ENCODE data around the gene CTSF. TPM values are rescaled to one million over a fixed set of nuclear protein-coding genes. Genes with fewer than 3 reads are reported as not detected.
"Not testable (repeated sequence)": the region's sequence is repeated elsewhere in the genome, so short reads cannot be mapped to it uniquely, and the experiment has no call there.

CTSF gene
- polyA plus RNA-seq, 4 donors: 94.2 to 115 (median 103) TPM

DNA sequence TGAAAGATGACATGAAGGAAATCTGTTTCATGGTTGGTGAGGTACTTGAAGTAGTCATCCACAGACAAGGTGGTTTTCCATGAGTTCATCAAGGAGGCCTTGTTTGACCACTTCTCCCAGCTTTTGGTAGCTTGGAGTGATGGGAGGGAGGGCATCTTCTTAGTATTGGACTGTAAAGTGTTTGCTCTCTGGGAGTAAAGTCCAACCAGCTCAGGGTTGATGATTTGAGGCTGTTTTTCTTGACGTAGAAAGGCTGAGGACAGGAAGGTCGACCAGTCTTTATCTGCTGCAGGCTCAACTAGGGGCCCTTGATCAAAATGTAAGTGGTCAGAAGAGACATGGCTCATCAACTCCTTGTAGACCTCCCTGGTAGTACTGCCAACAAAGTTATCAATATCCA is 22.8 kb upstream of the CTSF start:
- no peak for DNase-seq (ENCODE audit: low read depth in 4 of 4, low spot score in 3 of 4)

DNA sequence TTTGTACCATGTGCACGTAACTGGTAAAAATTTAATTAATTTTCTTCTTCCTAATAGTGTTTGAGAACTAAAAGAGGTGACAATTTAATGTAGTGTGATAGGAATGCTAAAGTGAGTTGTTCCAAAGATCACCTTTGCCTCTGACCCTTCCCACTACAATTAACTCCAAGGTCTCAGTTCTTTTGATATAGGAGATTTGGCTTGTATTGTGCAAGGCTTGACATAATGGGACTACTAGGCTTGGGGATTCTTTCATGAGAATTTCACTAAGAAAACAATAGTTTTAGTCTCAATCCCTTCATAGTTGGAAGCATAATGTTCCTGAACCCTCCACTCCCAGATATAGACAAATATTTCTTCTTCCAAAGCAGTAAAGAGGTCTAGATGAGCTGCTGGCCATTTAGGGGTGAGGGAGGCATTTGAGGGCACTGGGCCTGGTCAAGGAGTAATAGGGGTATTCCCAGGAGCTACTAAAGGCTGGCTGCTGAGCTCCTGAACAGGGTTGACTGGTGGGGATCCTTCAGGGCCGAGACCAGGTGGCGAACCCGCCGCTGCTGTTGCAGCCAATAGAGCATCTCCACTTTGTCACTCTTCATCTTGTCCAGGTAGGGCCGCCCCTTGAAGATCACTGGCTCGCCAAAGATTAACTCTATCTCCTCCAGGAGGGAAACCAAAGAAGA is 21.7 kb upstream of the CTSF start:
- DNase-seq (ENCODE audit: low read depth in 4 of 4, low spot score in 3 of 4): no peak

DNA sequence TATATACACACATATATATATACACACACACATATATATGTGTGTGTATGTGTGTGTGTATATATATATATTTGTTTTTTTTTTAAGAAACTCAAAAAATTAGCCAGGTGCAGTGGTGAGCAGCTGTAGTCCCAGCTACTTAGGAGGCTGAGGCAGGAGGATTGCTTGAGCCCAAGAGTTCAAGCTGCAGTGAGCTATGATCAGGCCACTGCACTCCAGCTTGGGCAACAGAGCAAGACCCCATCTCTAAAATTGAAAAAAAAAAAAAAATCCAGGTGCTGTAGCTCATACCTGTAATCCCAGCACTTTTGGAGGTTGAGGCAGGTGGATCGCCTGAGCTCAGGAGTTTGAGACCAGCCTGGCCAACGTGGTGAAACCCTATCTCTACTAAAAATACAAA is 20.9 kb upstream of the CTSF start:
- DNase-seq (ENCODE audit: low read depth in 4 of 4, low spot score in 3 of 4): not testable (repeated sequence)

DNA sequence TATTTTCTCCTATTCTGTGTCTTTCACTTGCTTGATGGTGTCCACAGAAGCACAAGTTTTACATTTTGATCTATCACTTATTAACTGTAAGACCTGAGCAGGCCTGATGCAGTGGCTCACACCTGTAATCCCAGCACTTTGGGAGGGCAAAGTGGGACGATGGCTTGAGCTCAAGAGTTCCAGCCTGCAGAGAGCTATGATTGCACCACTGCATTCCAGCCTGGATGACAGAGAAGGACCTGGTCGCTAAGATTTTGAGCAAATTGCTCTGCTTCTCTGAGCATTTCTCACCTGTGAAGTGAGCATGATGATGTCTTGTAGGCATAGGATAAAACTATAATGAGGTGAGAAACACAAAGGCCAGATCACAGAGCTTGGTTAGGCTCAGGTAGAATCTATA is 17.7 kb upstream of the CTSF start:
- no peak for DNase-seq (ENCODE audit: low read depth in 4 of 4, low spot score in 3 of 4)

DNA sequence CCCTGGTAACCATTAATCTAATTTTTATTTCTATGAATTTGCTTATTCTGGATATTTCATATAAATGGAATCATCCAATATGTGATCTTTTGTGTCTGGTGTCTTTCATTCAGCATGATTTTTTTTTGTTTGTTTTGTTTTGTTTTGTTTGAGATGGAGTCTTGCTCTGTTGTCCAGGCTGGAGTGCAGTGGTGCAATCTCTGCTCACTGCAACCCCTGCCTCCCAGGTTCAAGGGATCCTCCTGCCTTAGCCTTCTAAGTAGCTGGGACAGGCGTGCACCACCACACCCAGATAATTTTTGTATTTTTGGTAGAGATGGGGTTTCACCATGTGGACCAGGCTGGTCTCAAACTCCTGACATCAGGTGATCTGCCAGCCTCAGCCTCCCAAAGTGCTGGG is 17.0 kb upstream of the CTSF start:
- DNase-seq (ENCODE audit: low read depth in 4 of 4, low spot score in 3 of 4): not testable (repeated sequence)

DNA sequence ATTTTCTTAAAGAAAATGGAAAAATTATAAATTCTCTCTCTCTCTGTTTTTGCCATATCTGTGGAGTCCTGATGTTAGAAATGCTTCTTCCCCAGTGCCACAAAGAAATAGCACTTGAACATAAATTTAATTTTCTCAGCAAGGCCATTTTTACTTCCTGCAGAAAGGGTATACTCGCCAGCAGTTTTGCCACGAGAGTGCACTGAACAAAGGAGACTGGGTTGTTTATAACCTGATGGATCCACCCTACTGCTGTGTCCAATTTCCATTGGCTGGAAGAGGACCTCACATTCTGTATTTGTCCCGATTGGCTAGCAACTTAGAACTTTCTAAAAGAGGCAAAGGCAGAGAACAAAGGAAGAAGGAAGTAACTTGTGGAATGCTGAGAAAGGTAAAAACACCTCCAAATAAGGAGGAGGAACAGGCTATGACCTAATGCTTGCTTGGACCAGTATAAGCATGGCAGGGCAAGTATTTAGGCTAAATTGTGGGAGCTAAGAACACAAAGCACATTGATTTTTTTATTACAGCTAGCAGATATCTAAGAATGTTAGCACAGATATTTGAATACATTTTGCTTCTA is 14.2 kb upstream of the CTSF start:
- not testable (repeated sequence) for DNase-seq (ENCODE audit: low read depth in 4 of 4, low spot score in 3 of 4)

DNA sequence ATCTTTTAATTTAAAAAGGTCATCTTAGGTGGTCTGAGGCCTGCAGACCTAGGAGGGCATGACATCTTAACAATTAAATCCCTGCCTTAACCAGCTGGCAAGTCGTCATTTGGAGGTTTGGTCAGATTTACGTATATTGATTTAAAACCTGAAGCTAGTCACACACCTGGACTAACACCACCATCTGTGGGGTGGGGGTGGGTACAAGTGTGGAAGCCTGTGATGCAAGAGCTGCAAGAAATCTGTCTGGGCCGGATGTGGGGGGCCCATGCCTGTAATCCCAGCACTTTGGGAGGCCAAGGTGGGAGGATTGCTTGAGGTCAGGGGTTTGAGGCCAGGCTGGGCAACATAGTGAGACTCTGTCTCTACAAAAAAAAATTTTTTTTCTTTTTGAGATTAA is 12.9 kb upstream of the CTSF start:
- DNase-seq (ENCODE audit: low read depth in 4 of 4, low spot score in 3 of 4): no peak

DNA sequence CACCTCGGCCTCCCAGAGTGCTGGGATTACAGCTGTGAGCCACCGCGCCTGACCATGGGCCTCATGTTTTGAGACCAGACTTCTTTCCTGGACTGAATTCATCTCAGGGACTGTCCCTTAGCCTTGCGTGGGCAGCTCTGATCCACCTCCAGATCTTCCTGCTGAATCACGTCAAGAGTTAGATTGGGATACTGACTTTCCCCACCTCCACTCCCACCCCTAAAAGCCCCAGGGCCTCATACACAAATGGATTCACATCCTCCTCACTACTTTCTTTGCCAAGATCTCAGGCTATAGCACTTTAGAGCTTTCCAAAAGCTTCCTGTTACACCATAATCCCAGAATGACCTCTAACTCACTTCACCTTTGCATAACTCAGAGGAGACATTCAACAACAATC is 12.4 kb upstream of the CTSF start:
- DNase-seq (ENCODE audit: low read depth in 4 of 4, low spot score in 3 of 4): no peak

DNA sequence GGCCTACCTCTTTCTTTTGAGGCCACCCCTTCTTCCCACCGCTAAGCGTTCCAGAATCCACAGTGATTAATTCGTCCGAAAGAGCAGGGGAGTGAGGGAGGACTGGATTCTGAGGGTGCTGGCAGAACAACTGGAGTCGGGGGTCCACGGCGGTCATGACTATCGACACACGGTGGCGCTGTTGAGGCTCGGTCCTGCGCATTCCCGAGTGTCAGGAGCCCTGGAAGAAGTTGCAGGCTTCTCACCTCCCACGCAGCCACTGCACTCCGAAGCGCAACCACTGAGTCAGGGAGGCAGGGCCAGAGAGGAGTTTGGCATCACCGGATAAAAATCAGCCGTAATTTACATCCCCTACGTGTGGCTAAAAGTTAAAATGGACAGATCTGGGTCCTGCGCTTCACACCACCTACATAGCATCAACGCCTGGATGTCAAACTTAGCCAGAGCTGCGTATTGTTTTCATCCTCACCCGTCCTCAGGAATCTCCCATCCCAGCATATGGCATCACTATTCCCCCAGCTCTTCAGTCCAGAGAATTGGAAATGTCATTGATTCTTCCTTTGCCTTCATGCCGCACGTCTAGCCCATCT is 10.7 kb upstream of the CTSF start:
- peak in 3 of 4 donors; percentile 59 to 70 (median 67) for DNase-seq (ENCODE audit: low read depth in 4 of 4, low spot score in 3 of 4)

DNA sequence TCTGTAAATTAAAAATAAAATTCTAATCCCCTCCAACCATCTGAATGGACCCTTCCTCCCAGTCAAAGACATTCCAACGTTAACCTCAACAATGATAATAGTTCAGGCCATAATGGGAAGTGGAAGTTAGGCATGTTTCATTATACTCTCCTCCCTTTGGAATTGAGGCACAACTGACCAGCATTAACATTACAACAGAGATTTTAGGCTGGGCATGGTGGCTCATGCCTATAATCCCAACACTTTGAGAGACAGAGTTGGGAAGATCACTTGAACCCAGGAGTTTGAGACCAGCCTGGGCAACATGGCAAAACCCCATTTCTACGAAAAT is 2.4 kb upstream of the CTSF start:
- no peak for DNase-seq (ENCODE audit: low read depth in 4 of 4, low spot score in 3 of 4)

DNA sequence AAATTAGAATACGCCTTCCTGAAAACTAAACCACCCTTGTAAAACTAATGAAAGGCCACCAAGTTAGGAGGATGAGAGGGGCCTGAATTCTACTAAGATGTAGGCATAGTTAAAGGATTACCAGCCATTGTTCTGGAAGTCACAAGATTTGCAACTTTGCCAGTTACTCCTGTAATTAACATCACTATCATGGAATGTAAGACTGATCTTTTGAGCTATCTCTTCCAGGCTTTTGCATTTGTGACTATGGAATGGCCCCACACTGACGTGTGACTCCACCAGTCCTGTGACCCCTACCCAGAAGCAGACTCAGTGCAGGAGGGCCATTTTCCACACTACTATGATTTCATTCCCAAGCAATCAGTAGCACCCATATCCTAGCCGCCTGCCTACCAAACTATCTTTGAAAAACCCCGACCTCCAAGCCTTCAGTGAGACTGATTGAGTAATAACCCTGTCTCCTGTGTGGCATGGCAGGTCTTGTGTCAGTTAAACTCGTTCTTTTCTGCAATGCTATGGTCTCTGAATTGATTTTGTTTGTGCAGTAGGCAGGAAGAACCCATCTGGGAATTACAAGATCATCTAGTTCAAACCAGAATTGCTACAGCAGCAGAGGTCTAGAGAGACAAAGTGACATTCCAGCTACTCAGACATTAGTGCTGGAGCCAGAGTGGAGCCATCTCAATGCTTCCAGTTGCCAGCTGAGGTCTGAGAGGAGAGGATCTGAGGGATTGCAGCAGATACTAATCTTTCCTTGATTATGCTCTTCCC is 1.9 kb upstream of the CTSF start:
- no peak for DNase-seq (ENCODE audit: low read depth in 4 of 4, low spot score in 3 of 4)

DNA sequence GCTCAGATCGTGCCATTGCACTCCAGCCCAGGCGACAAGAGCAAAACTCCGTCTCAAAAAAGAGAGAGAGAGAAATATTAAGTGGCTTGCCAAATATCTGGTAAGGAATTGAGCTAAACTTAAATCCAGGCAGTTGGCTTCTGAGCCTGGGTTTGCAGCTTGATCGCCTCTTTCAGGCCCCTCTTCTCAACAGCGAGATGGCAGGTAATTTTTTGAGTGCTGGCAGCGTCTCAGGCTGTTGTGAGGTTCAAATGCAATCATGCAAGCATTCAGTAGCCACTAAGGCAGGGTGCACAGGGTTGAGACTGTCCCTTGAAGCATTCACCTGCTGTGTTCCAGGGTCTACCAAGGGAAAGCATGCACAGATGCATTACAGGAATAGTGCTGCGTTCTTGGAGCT is 670 bp upstream of the CTSF start:
- no peak for DNase-seq (ENCODE audit: low read depth in 4 of 4, low spot score in 3 of 4)

DNA sequence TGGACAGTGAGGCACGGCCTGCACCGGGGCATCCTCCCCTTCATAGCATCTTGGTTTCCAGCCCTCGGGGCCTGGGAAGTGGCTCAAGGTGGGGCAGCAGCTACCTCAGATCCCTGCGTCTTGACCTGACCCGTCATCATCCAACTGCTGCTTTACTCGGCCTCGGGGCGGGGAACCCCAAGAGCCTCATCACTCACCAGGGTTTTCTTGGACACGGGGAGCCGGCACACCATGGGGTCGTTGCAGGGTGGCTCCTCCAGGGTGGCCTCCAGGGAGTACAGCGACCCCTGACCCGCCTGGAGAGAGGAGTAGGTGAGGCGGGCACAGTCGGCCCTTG is 651 bp downstream of the CTSF start:
- no peak for DNase-seq (ENCODE audit: low read depth in 4 of 4, low spot score in 3 of 4)

DNA sequence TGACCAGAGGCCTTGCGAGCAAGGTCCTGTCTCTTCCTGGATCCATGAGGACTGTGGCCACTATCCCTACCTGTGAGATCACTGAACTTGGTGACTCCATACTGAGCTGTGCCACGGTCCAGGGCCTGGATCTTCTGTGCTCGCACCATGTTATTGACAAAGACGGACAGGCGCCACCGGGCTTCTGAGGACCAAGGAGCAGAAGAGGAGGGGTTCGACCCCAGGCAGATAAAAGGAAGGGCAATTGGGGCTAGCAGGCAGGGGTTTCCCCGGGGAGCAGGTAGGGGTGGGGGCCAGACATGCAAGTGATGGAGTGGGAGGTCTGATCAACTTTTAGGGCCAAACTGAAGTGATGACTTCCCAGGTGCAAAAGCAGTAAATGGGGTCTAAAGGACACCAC is 2.2 kb downstream of the CTSF start:
- no peak for DNase-seq (ENCODE audit: low read depth in 4 of 4, low spot score in 3 of 4)

DNA sequence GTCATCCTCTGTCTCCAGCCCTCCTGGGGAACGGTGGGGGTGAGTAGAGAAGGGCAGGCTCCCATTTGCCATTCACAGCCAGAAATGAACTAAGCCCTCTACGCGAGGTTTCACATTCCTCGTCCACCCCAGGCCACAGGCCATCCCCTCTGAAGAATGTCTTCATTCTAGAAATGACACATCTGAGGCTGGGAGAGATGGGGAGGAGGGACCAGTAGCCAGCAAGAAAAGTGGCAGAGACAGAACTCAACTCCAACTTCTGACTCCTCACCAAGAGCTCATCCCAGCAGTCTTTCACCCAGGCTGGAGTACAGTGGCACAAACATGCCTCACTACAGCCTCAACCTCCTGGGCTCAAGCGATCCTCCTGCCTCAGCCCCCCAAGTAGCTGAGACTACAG is 3.4 kb downstream of the CTSF start:
- DNase-seq (ENCODE audit: low read depth in 4 of 4, low spot score in 3 of 4): no peak

DNA sequence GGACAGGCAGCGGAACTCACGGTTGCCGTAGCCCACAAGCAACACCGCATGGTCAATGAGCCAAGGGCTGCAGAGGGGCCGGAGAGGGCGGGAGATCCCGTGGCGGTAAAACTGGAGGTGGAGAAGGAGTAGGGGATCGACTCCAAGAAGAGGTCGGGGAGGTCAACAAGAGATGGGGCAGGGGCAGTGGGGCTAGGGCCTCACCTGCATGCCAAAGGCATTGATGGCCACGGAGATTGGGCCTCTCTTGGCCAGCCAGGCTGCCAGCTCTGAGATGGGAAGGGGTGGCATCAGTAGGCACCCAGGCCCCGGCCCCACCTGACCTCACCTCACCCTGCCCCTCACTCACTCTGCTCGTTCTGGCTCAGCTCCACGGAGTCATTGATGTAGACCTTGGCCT is 3.9 kb downstream of the CTSF start:
- no peak for DNase-seq (ENCODE audit: low read depth in 4 of 4, low spot score in 3 of 4)

DNA sequence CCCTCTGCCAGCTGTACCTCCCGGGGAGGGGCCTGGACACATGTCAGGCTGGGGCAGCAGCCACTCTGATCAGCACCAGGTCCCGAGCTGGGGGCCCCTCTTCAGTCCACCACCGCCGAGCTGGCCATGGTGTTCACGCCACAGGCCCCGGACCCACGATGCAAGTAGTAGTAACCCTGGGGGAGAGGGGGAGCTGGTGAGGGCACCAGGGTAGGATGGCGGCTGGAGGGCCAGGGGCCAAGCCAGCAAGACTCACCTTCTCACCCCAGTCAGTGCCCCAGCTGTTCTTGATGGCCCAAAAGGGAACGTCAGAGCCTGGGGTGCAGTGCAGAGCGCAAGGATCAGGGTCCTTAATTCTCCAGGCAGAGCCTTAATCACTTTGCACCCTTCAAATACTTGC is 4.6 kb downstream of the CTSF start:
- DNase-seq (ENCODE audit: low read depth in 4 of 4, low spot score in 3 of 4): no peak

DNA sequence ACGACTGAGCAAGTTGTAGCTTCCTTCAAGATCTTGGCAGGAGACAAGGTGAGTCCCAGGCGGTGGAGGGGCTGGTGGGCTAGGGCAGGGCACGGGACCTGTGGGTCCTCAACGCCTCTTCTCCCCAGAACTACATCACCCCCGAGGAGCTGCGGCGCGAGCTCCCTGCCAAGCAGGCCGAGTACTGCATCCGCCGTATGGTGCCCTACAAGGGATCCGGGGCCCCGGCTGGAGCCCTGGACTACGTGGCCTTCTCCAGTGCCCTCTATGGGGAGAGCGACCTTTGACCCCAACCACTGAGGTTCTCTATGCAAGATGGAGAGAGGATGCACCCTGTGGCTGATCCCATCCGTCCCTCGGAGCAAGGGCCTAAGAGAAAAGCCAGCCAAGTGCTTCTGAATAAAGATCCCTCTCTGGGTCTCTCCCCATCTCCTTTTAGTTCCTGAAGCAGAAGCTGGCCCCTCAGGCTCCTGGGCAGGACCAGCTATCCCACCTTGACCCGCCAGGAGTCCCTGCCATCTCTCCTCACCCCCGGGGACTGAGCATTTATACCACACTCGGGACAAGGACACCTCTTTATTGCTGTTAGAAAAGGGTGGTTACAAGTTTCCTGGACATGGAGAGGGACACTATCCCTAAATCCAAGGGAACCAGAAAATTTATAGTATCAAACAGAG is 5.4 kb downstream of the CTSF start:
- DNase-seq (ENCODE audit: low read depth in 4 of 4, low spot score in 3 of 4): no peak

DNA sequence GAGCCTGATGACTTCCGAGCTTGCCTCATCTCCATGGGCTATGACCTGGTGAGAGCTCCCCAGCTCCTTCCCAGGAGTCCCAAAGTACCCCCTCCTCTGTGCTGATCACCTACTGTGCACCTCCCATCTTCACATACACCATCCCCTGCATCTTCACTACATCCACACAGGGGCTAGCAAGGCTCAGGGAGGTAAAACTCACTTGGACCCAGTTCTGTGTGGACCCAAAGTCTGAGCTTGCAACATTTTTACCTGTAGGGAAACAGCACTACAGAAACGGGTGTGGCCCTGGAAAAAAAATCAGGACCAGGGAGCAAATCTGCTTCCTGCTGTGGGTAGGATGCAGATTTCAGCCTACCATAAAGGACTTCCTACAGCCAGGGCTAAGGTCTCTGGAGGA is 6.1 kb downstream of the CTSF start:
- no peak for DNase-seq (ENCODE audit: low read depth in 4 of 4, low spot score in 3 of 4)

DNA sequence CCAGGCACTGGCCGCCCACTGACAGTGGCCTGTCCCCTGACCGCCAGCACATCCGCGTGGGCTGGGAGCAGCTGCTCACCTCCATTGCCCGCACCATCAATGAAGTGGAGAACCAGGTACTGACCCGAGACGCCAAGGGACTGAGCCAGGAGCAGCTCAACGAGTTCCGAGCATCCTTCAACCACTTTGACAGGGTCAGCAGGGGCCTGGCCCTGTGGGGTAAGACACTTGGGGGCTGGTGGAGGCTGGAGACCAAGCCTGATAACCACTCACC is 6.5 kb downstream of the CTSF start:
- DNase-seq (ENCODE audit: low read depth in 4 of 4, low spot score in 3 of 4): no peak

DNA sequence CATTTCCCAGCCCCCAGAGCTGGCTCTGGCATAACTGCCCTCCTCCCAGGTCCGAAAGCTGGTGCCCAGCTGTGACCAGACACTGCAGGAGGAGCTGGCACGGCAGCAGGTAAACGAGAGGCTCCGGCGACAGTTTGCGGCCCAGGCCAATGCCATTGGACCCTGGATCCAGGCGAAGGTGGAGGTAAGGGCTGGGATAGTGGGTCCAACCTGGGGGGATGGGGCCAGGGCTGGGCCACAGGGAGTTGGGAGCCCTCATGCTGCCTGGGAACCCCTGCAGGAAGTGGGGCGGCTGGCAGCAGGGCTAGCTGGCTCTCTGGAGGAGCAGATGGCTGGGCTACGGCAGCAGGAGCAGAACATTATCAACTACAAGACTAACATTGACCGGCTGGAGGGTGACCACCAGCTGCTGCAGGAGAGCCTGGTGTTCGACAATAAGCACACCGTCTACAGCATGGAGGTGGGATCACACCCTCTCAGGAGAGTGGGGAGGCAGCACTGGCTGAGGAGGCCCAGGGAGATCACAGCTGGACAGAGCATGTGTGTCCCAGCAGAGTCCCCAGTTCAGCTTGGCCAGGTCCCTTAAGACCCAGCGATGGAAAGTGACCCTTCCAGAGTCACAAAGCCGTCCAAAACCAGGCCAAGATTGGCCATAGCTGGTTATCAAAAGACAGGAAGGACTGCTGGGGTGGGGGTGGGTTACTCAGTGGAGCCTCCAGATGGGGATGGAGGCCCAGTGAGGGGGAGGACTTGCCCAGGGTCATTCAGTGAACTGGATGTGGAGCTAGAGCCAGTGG is 7.0 kb downstream of the CTSF start:
- no peak for DNase-seq (ENCODE audit: low read depth in 4 of 4, low spot score in 3 of 4)

All from right renal pelvis (tissue), 4 donors.